SK-N-SH (cell line): ENCODE measurements around the gene MAMDC4. TPM values are rescaled to one million over a fixed set of nuclear protein-coding genes. Genes with fewer than 3 reads are reported as not detected.

ENCODE experiments used
- CTCF ChIA-PET: fragments of 300-600, 350-600 bp; formaldehyde crosslinking; extraction: SDS; loops from one replicate; lab custom pipeline; 2021; lab: Yijun Ruan, JAX
- POLR2A ChIA-PET: fragments of 350-600 bp; sonication (Branson Sonifier 250); formaldehyde crosslinking; extraction: SDS; loops from one replicate; lab custom pipeline; 2020; ENCODE audit warnings: antibody characterized with exemption, inconsistent platforms; lab: Yijun Ruan, JAX
- DNase-seq: peaks from one replicate; pipeline ENCODE4 v3.0.0; 2012
- H2AFZ ChIP-seq: fragments of 200-600 bp; sonication (generic); 2 replicates; pipeline ENCODE4 v1.8.1; 2016; ENCODE audit warnings: antibody characterized with exemption, mild to moderate bottlenecking, low read depth
- H3F3A ChIP-seq: fragments of 200-600 bp; sonication (generic); replicated peaks from 2 replicates; pipeline ENCODE3; 2016; ENCODE audit warnings: antibody characterized with exemption, mild to moderate bottlenecking; ENCODE audit not compliant: insufficient read depth
- H3K27ac ChIP-seq, 2 experiments: fragments of 200-500 bp in 1 of 2; fragments of 200-600 bp in 1 of 2; sonication (Bioruptor generic) in 1 of 2; sonication (generic), shearing (Covaris generic) in 1 of 2; 2 replicates each; pipeline versions ENCODE4 v1.5.1 to v1.6.1; 2014 to 2016; ENCODE audit warnings: low read depth in 2 of 2, inconsistent platforms in 1 of 2, low read length in 1 of 2, mild to moderate bottlenecking in 1 of 2, mixed read lengths in 1 of 2
- H3K27me3 ChIP-seq: fragments of 200-600 bp; sonication (generic), shearing (Covaris generic); 2 replicates; pipeline ENCODE4 v1.6.1; 2016; ENCODE audit warnings: mixed run types; ENCODE audit not compliant: insufficient read depth
- H3K36me3 ChIP-seq, 2 experiments: fragments of 200-500 bp in 1 of 2; fragments of 200-600 bp in 1 of 2; sonication (Bioruptor generic) in 1 of 2; sonication (generic) in 1 of 2; replicated peaks in 1 of 2; 2 replicates each; pipeline versions ENCODE3 to v1.5.1; 2014 to 2016; ENCODE audit warnings: low read length in 1 of 2, mild to moderate bottlenecking in 1 of 2; ENCODE audit not compliant: insufficient read depth in 2 of 2, control insufficient read depth in 1 of 2
- H3K4me1 ChIP-seq, 2 experiments: fragments of 200-500 bp in 1 of 2; fragments of 200-600 bp in 1 of 2; sonication (Bioruptor generic) in 1 of 2; sonication (generic), shearing (Covaris generic) in 1 of 2; 2 replicates each; pipeline versions ENCODE4 v1.5.1 to v1.6.1; 2014 to 2016; ENCODE audit warnings: low read depth in 1 of 2, low read length in 1 of 2, mixed run types in 1 of 2; ENCODE audit not compliant: insufficient read depth in 2 of 2, control insufficient read depth in 1 of 2
- H3K4me2 ChIP-seq: fragments of 200-600 bp; sonication (generic), shearing (Covaris generic); 2 replicates; pipeline ENCODE4 v1.6.1; 2017; ENCODE audit warnings: mixed run types
- H3K4me3 ChIP-seq, 2 experiments: fragments of 200-500 bp in 1 of 2; fragments of 200-600 bp in 1 of 2; sonication (Bioruptor generic) in 1 of 2; sonication (generic), shearing (Covaris generic) in 1 of 2; 2 replicates each; pipeline versions ENCODE4 v1.5.1 to v1.8.1; 2014 to 2016; ENCODE audit warnings: low read depth in 2 of 2, inconsistent platforms in 1 of 2, low read length in 1 of 2, mild to moderate bottlenecking in 1 of 2, mixed read lengths in 1 of 2, moderate library complexity in 1 of 2
- H3K79me2 ChIP-seq: fragments of 200-600 bp; sonication (generic); 2 replicates; pipeline ENCODE4 v1.8.1; 2017; ENCODE audit warnings: mild to moderate bottlenecking; ENCODE audit not compliant: insufficient read depth
- H3K9ac ChIP-seq: fragments of 200-600 bp; sonication (generic); 2 replicates; pipeline ENCODE4 v1.6.1; 2017; ENCODE audit warnings: mixed run types
- H3K9me2 ChIP-seq: fragments of 200-600 bp; sonication (generic); 2 replicates; pipeline ENCODE4 v1.6.1; 2017; ENCODE audit warnings: mixed run types
- H3K9me3 ChIP-seq: fragments of 200-600 bp; sonication (generic); 2 replicates; pipeline ENCODE4 v1.6.1; 2017; ENCODE audit warnings: mixed run types, mild to moderate bottlenecking, moderate library complexity
- H4K20me1 ChIP-seq: fragments of 200-600 bp; sonication (generic); 2 replicates; pipeline ENCODE4 v1.6.1; 2017; ENCODE audit warnings: mild to moderate bottlenecking, mixed run types; ENCODE audit not compliant: insufficient read depth
- CHD2 ChIP-seq: fragments of 150-350 bp; IDR thresholded peaks from 2 replicates; pipeline ENCODE4 v1.6.1; 2018; ENCODE audit warnings: low read length; ENCODE audit not compliant: partially characterized antibody
- FOSL2 ChIP-seq: IDR thresholded peaks from 2 replicates; pipeline ENCODE4 v1.4.0; 2012; ENCODE audit warnings: low read depth, mild to moderate bottlenecking, moderate library complexity, borderline replicate concordance
- FOXJ3 ChIP-seq: sonication (generic); formaldehyde crosslinking; IDR thresholded peaks from 2 replicates; pipeline ENCODE4 v1.5.1; 2020; ENCODE audit warnings: mild to moderate bottlenecking, missing genetic modification reagents
- FOXM1 ChIP-seq: IDR thresholded peaks from 2 replicates; pipeline ENCODE4 v1.4.0; 2012; ENCODE audit warnings: low read depth, mild to moderate bottlenecking
- GABPA ChIP-seq: IDR thresholded peaks from 2 replicates; pipeline ENCODE4 v1.4.0; 2012; ENCODE audit warnings: low read depth, mild to moderate bottlenecking
- JUND ChIP-seq: IDR thresholded peaks from 2 replicates; pipeline ENCODE4 v1.4.0; 2012
- MAX ChIP-seq: IDR thresholded peaks from 2 replicates; pipeline ENCODE4 v1.4.0; 2012; ENCODE audit warnings: low read depth
- MEF2A ChIP-seq: IDR thresholded peaks from 2 replicates; pipeline ENCODE4 v1.4.0; 2012; ENCODE audit warnings: low read depth, borderline replicate concordance
- NFIC ChIP-seq: IDR thresholded peaks from 2 replicates; pipeline ENCODE4 v1.4.0; 2012; ENCODE audit warnings: borderline replicate concordance
- NRF1 ChIP-seq: IDR thresholded peaks from 2 replicates; pipeline ENCODE4 v1.6.1; 2012; ENCODE audit warnings: low read depth, mild to moderate bottlenecking, low read length
- POLR2AphosphoS5 ChIP-seq: IDR thresholded peaks from 2 replicates; pipeline ENCODE4 v1.6.1; 2012; ENCODE audit warnings: low read depth, low read length
- REST ChIP-seq: IDR thresholded peaks from 2 replicates; pipeline ENCODE4 v1.6.1; 2012; ENCODE audit warnings: mild to moderate bottlenecking, low read depth, low read length, moderate library complexity
- SIN3A ChIP-seq: IDR thresholded peaks from 2 replicates; pipeline ENCODE4 v1.6.1; 2012; ENCODE audit warnings: low read depth, mild to moderate bottlenecking, low read length, moderate library complexity, borderline replicate concordance
- SMC3 ChIP-seq: IDR thresholded peaks from 2 replicates; pipeline ENCODE4 v1.6.1; 2012; ENCODE audit warnings: low read depth, low read length, improper control_type of control experiment
- TAF1 ChIP-seq: IDR thresholded peaks from 2 replicates; pipeline ENCODE4 v1.6.1; 2012; ENCODE audit warnings: low read depth, mild to moderate bottlenecking, low read length, moderate library complexity, borderline replicate concordance
- TCF12 ChIP-seq: IDR thresholded peaks from 2 replicates; pipeline ENCODE4 v1.4.0; 2012
- YY1 ChIP-seq: IDR thresholded peaks from 2 replicates; pipeline ENCODE4 v1.4.0; 2012; ENCODE audit warnings: low read depth, mild to moderate bottlenecking
- WGBS: methylation state at CpG from one replicate; pipeline ENCODE4 v1.1.6; 2017; ENCODE audit warnings: low lambda C conversion rate; 5-methylcytosine and 5-hydroxymethylcytosine counted together
- polyA plus RNA-seq, 3 experiments: library from polyadenylated mRNA; depleted of rRNA; stranded (reverse); fragments of >200 nt; gene quantifications; 2 replicates each; pipeline ENCODE4 v1.2.3, GENCODE V29; 2012
- TF ChIP-seq, protein P1 (sequence below): IDR thresholded peaks from 2 replicates; pipeline ENCODE4 v1.4.0; 2012; ENCODE audit warnings: low read depth, borderline replicate concordance
- TF ChIP-seq, protein P2 (sequence below): IDR thresholded peaks from 2 replicates; pipeline ENCODE4 v1.4.0; 2012; ENCODE audit warnings: low read depth, borderline replicate concordance
- TF ChIP-seq, protein P3 (sequence below): fragments of 150-350 bp; IDR thresholded peaks from 2 replicates; pipeline ENCODE4 v1.6.1; 2017; ENCODE audit warnings: antibody characterized with exemption, low read length, low read depth, borderline replicate concordance

Gene MAMDC4
- polyA plus RNA-seq, 1 of the 3 experiments (the other 2 are of a cell fraction), result 4.2 TPM

- TF ChIP-seq, protein P1, sequence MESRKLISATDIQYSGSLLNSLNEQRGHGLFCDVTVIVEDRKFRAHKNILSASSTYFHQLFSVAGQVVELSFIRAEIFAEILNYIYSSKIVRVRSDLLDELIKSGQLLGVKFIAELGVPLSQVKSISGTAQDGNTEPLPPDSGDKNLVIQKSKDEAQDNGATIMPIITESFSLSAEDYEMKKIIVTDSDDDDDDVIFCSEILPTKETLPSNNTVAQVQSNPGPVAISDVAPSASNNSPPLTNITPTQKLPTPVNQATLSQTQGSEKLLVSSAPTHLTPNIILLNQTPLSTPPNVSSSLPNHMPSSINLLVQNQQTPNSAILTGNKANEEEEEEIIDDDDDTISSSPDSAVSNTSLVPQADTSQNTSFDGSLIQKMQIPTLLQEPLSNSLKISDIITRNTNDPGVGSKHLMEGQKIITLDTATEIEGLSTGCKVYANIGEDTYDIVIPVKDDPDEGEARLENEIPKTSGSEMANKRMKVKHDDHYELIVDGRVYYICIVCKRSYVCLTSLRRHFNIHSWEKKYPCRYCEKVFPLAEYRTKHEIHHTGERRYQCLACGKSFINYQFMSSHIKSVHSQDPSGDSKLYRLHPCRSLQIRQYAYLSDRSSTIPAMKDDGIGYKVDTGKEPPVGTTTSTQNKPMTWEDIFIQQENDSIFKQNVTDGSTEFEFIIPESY, result no peak
- TF ChIP-seq YY1 (no peak), MAX (no peak)
Measured at GRCh38 chr9:136855461-136856078, 3.4 kb downstream of the MAMDC4 start (continued).

DNA sequence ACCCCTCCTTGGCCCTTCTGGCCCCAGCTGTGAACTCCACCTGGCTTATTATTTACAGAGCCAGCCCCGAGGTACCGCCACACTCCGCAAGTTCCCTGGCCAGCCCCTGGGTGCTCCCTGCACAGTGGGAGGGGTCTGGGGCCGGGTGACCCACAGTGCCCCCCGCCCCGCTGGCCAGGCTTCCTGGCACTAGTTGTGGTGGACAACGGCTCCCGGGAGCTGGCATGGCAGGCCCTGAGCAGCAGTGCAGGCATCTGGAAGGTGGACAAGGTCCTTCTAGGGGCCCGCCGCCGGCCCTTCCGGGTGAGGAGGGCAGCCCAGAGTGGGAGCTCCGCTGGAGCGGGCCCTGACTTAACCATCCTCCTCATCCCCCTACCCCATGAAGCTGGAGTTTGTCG is 3.9 kb downstream of the MAMDC4 start:
- Histone ChIP-seq H3K4me2 (no peak overlapping the region), H3F3A (no peaks in the 10 kb centered on the region), H3K9ac (no peak overlapping the region), H3K27ac (no peak overlapping the region), H3K4me3 (no peak overlapping the region), H3K4me1 (peaks cover 0 to 13% of the 10 kb centered on the region in 2 experiments; a peak in 3 of 4 replicates), H3K9me3 (no peaks in the 10 kb centered on the region), H3K27me3 (no peaks in the 10 kb centered on the region), H3K79me2 (0 out of 2 replicates have a peak, but pooled peaks cover under 1% of the 10 kb centered on the region), H4K20me1 (no peaks in the 10 kb centered on the region), H3K36me3 (peaks cover 0 to 9% of the 10 kb centered on the region in 2 experiments), H3K9me2 (no peaks in the 10 kb centered on the region), H2AFZ (no peak overlapping the region)
- DNase-seq, result no peak
- WGBS, result 70% methylated on average over 2 of the region's 15 CpGs
- TF ChIP-seq JUND (no peak), GABPA (no peak), FOXJ3 (CRISPR knock-in tag) (no peak), TCF12 (no peak), REST (no peak), MAX (no peak), FOXM1 (no peak), TAF1 (no peak), FOSL2 (no peak), POLR2AphosphoS5 (no peak), MEF2A (no peak), SMC3 (no peak), NRF1 (no peak), CHD2 (no peak), SIN3A (no peak), NFIC (no peak)
- TF ChIP-seq, protein P1, result no peak
- TF ChIP-seq, protein P2, sequence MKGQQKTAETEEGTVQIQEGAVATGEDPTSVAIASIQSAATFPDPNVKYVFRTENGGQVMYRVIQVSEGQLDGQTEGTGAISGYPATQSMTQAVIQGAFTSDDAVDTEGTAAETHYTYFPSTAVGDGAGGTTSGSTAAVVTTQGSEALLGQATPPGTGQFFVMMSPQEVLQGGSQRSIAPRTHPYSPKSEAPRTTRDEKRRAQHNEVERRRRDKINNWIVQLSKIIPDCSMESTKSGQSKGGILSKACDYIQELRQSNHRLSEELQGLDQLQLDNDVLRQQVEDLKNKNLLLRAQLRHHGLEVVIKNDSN, result no peak
- TF ChIP-seq, protein P3, sequence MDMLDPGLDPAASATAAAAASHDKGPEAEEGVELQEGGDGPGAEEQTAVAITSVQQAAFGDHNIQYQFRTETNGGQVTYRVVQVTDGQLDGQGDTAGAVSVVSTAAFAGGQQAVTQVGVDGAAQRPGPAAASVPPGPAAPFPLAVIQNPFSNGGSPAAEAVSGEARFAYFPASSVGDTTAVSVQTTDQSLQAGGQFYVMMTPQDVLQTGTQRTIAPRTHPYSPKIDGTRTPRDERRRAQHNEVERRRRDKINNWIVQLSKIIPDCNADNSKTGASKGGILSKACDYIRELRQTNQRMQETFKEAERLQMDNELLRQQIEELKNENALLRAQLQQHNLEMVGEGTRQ, result no peak
- POLR2A ChIA-PET, result no interaction called here
- CTCF ChIA-PET, result interaction anchor here (1.4 kb wide), 1 partner anchor 13 kb away, joined by 4 read pairs; the partner anchor contains the start of gene AJM1
